ENCODE results near the gene KYAT1.

- TF ChIP-seq BRCA1 (IDR thresholded peaks at IDR 0.05; ENCODE audit: low read depth, low read length) (no peak), POLR2A (IDR thresholded peaks at IDR 0.05; ENCODE audit: control extremely low read depth in 1 of 2, low read depth in 2 of 2, low read length in 2 of 2) (no peak), CBX8 (IDR thresholded peaks at IDR 0.05; ENCODE audit: borderline replicate concordance, low read depth, low read length) (no peak), CTCF (IDR thresholded peaks at IDR 0.05; ENCODE audit: control extremely low read depth in 1 of 3, insufficient read depth in 1 of 3, low read depth in 1 of 3, low read length in 3 of 3) (no peak), CREB1 (IDR thresholded peaks at IDR 0.05) (no peak), TAF1 (IDR thresholded peaks at IDR 0.05; ENCODE audit: low read depth, low read length) (no peak)
Observed at GRCh38 chr9:128800061-128800460, 81.7 kb downstream of the KYAT1 start.

Measured in H1 (cell line).